OCI-LY1 (cell line): ENCODE results near the gene VCAM1.

Source experiments
- H2AFZ ChIP-seq: fragments of 200-600 bp; sonication (generic), shearing (Covaris generic); 2 replicates; pipeline ENCODE4 v1.6.0; 2014; ENCODE audit warnings: antibody characterized with exemption, mild to moderate bottlenecking, low read length
- H3F3A ChIP-seq: fragments of 200-600 bp; sonication (generic), shearing (Covaris generic); 2 replicates; pipeline ENCODE4 v1.6.0; 2014; ENCODE audit warnings: mild to moderate bottlenecking, antibody characterized with exemption, low read length, moderate library complexity; ENCODE audit not compliant: insufficient read depth
- H3K27ac ChIP-seq: fragments of 200-600 bp; sonication (generic); 2 replicates; pipeline ENCODE4 v1.5.1; 2014; ENCODE audit warnings: low read length, mixed run types, mild to moderate bottlenecking, low read depth; ENCODE audit not compliant: poor library complexity, severe bottlenecking
- H3K27me3 ChIP-seq: fragments of 200-600 bp; sonication (generic); 2 replicates; pipeline ENCODE4 v1.6.0; 2014; ENCODE audit warnings: antibody characterized with exemption, mild to moderate bottlenecking, low read length, moderate library complexity; ENCODE audit not compliant: insufficient read depth
- H3K36me3 ChIP-seq: fragments of 200-600 bp; sonication (generic); 2 replicates; pipeline ENCODE4 v1.6.1; 2014; ENCODE audit warnings: mild to moderate bottlenecking, antibody characterized with exemption, low read length, moderate library complexity, mixed read lengths; ENCODE audit not compliant: insufficient read depth
- H3K4me1 ChIP-seq: fragments of 200-600 bp; sonication (generic); 2 replicates; pipeline ENCODE4 v1.5.1; 2014; ENCODE audit warnings: mild to moderate bottlenecking, low read length, moderate library complexity; ENCODE audit not compliant: insufficient read depth, severe bottlenecking
- H3K4me2 ChIP-seq: fragments of 200-600 bp; sonication (generic), shearing (Covaris generic); 2 replicates; pipeline ENCODE4 v1.6.1; 2014; ENCODE audit warnings: low read length
- H3K4me3 ChIP-seq: fragments of 200-600 bp; sonication (generic); 2 replicates; pipeline ENCODE4 v1.5.1; 2014; ENCODE audit warnings: low read length, low read depth, mild to moderate bottlenecking, mixed read lengths; ENCODE audit not compliant: poor library complexity, severe bottlenecking
- H3K79me2 ChIP-seq: fragments of 200-600 bp; shearing (Covaris generic); 2 replicates; pipeline ENCODE4 v1.6.1; 2016; ENCODE audit warnings: mixed run types, low read length, mixed read lengths; ENCODE audit not compliant: insufficient read depth
- H3K9ac ChIP-seq: fragments of 200-600 bp; sonication (generic), shearing (Covaris generic); 2 replicates; pipeline ENCODE4 v1.6.1; 2014; ENCODE audit warnings: mild to moderate bottlenecking, low read length, mixed read lengths
- H3K9me2 ChIP-seq: fragments of 200-600 bp; sonication (generic), shearing (Covaris generic); 2 replicates; pipeline ENCODE4 v1.6.1; 2014; ENCODE audit warnings: low read depth, mild to moderate bottlenecking, low read length, mixed read lengths
- H3K9me3 ChIP-seq: fragments of 200-600 bp; shearing (Covaris generic); 2 replicates; pipeline ENCODE4 v1.6.1; 2014; ENCODE audit warnings: low read length, mixed read lengths
- H4K20me1 ChIP-seq: fragments of 200-600 bp; sonication (generic), shearing (Covaris generic); 2 replicates; pipeline ENCODE4 v1.6.0; 2016; ENCODE audit warnings: mild to moderate bottlenecking, low read length; ENCODE audit not compliant: insufficient read depth
- EZH2 ChIP-seq: fragments of 200-600 bp; sonication (generic), shearing (Covaris generic); IDR thresholded peaks from 2 replicates; pipeline ENCODE4 v1.8.0; 2017; ENCODE audit warnings: borderline replicate concordance, mixed run types, mild to moderate bottlenecking, antibody characterized with exemption, low read length, moderate library complexity, mixed read lengths
- TF ChIP-seq, protein P1 (sequence below): fragments of 200-600 bp; sonication (generic), shearing (Covaris generic); IDR thresholded peaks from 2 replicates; pipeline ENCODE4 v1.5.1; 2017; ENCODE audit warnings: mild to moderate bottlenecking, antibody characterized with exemption, low read length, moderate library complexity, mixed read lengths

The VCAM1 gene

DNA sequence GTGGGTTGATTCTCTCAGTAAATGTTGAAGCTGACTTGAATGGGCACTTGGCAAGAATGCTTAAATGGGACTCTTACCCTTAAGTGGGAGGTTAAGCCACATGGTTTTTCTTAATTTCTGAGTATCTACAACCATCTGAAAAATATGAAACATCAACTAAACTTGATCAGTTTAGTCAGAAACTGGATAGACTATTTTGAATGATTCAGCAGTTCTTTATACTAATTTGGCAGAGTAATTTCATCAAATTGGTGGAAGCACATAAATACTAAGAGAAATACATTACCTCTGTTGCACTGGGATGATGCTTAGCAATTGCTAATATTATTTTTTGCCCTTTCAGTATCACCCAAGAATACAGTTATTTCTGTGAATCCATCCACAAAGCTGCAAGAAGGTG, 4.7 kb downstream of the VCAM1 start:
- Histone ChIP-seq H3K9me2 (no peaks in the 10 kb centered on the region), H3K4me2 (no peak overlapping the region), H3K27me3 (no peaks in the 10 kb centered on the region), H3K27ac (no peak overlapping the region), H3K36me3 (no peaks in the 10 kb centered on the region), H3K4me3 (no peak overlapping the region), H4K20me1 (no peaks in the 10 kb centered on the region), H3K79me2 (no peaks in the 10 kb centered on the region), H2AFZ (no peak overlapping the region), H3K9ac (no peak overlapping the region), H3K9me3 (no peaks in the 10 kb centered on the region), H3K4me1 (no peaks in the 10 kb centered on the region), H3F3A (no peaks in the 10 kb centered on the region)
- TF ChIP-seq, protein P1, sequence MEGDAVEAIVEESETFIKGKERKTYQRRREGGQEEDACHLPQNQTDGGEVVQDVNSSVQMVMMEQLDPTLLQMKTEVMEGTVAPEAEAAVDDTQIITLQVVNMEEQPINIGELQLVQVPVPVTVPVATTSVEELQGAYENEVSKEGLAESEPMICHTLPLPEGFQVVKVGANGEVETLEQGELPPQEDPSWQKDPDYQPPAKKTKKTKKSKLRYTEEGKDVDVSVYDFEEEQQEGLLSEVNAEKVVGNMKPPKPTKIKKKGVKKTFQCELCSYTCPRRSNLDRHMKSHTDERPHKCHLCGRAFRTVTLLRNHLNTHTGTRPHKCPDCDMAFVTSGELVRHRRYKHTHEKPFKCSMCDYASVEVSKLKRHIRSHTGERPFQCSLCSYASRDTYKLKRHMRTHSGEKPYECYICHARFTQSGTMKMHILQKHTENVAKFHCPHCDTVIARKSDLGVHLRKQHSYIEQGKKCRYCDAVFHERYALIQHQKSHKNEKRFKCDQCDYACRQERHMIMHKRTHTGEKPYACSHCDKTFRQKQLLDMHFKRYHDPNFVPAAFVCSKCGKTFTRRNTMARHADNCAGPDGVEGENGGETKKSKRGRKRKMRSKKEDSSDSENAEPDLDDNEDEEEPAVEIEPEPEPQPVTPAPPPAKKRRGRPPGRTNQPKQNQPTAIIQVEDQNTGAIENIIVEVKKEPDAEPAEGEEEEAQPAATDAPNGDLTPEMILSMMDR: no peak
- TF ChIP-seq EZH2: no peak

DNA sequence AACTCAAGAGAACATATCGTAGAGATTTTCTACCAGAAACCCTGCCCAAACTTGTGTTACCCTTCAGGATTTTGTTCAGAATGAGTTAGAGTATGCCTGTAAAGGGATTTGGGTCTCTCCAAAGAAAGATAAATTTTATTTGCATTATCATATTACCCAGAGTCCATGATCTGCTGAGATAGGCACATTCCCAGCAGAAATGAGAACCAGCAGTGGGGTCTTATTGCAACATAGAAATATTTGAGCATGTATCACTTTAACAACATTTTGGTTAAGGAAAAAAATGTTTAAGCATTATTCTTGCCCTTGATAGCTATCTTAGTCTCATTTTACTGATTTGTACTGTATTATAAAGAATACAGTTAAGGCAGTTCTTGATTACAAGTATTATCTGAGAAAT, 10.6 kb downstream of the VCAM1 start:
- Histone ChIP-seq H3K9me2 (no peaks in the 10 kb centered on the region), H3F3A (no peaks in the 10 kb centered on the region), H3K9ac (no peak overlapping the region), H3K27ac (no peak overlapping the region), H3K9me3 (no peaks in the 10 kb centered on the region), H3K4me3 (no peak overlapping the region), H3K36me3 (no peaks in the 10 kb centered on the region), H3K27me3 (no peaks in the 10 kb centered on the region), H3K79me2 (no peaks in the 10 kb centered on the region), H4K20me1 (no peaks in the 10 kb centered on the region), H3K4me2 (no peak overlapping the region), H2AFZ (no peak overlapping the region), H3K4me1 (no peaks in the 10 kb centered on the region)
- TF ChIP-seq, protein P1: no peak
- TF ChIP-seq EZH2: no peak

DNA sequence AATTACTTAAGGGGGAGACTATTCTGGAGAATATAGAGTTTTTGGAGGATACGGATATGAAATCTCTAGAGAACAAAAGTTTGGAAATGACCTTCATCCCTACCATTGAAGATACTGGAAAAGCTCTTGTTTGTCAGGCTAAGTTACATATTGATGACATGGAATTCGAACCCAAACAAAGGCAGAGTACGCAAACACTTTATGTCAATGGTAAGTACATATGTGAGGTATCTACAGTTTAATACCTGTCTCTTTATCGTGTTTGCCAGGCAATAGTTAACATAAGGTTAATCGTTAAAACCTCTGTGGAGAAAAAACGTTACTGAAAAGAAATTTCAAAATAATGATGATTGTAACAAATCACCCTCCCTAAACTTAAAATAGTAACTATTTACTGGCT, 11.8 kb downstream of the VCAM1 start:
- H4K20me1 ChIP-seq: no peaks in the 10 kb centered on the region
- H3F3A ChIP-seq: no peaks in the 10 kb centered on the region
- H3K9me3 ChIP-seq: no peaks in the 10 kb centered on the region
- no peaks in the 10 kb centered on the region for H3K79me2 ChIP-seq
- H3K4me3 ChIP-seq: no peak overlapping the region
- no peak overlapping the region for H3K4me2 ChIP-seq
- no peak overlapping the region for H3K9ac ChIP-seq
- no peak overlapping the region for H3K27ac ChIP-seq
- H3K4me1 ChIP-seq: no peaks in the 10 kb centered on the region
- H3K27me3 ChIP-seq: no peaks in the 10 kb centered on the region
- H2AFZ ChIP-seq: no peak overlapping the region
- no peaks in the 10 kb centered on the region for H3K36me3 ChIP-seq
- H3K9me2 ChIP-seq: no peaks in the 10 kb centered on the region
- TF ChIP-seq EZH2: no peak
- TF ChIP-seq, protein P1: no peak
